MM.1S (cell line): Measurements from ENCODE around the gene HS3ST4.

ENCODE experiments used
- DNase-seq: peaks from one replicate; pipeline ENCODE4 v3.0.0-alpha.2; 2015
- H2AFZ ChIP-seq: fragments of 300-600 bp; sonication (generic); 2 replicates; pipeline ENCODE4 v1.6.0; 2016; ENCODE audit warnings: antibody characterized with exemption, low read length
- H3F3A ChIP-seq: fragments of 300-600 bp; sonication (generic); 2 replicates; pipeline ENCODE4 v1.6.1; 2016; ENCODE audit warnings: mild to moderate bottlenecking, antibody characterized with exemption, low read length, moderate library complexity, mixed read lengths; ENCODE audit not compliant: insufficient read depth
- H3K27ac ChIP-seq: fragments of 300-600 bp; sonication (generic); 2 replicates; pipeline ENCODE4 v1.5.1; 2016; ENCODE audit warnings: mild to moderate bottlenecking, low read length
- H3K27me3 ChIP-seq: fragments of 300-600 bp; sonication (generic); replicated peaks from 2 replicates; pipeline ENCODE4 v1.6.0; 2016; ENCODE audit warnings: low read length; ENCODE audit not compliant: insufficient read depth
- H3K36me3 ChIP-seq: fragments of 300-600 bp; sonication (generic); replicated peaks from 2 replicates; pipeline ENCODE4 v1.6.1; 2016; ENCODE audit warnings: mild to moderate bottlenecking, low read length, mixed read lengths; ENCODE audit not compliant: insufficient read depth
- H3K4me1 ChIP-seq: fragments of 300-600 bp; sonication (generic); 2 replicates; pipeline ENCODE4 v1.6.1; 2016; ENCODE audit warnings: low read length, mixed read lengths
- H3K4me2 ChIP-seq: fragments of 300-600 bp; sonication (generic); 2 replicates; pipeline ENCODE4 v1.6.0; 2016; ENCODE audit warnings: low read depth, low read length
- H3K4me3 ChIP-seq: fragments of 300-600 bp; sonication (generic); 2 replicates; pipeline ENCODE4 v1.5.1; 2016; ENCODE audit warnings: low read length, mixed read lengths
- H3K79me2 ChIP-seq: fragments of 300-600 bp; sonication (generic); 2 replicates; pipeline ENCODE4 v1.6.1; 2016; ENCODE audit warnings: mixed run types, low read length, mixed read lengths
- H3K9ac ChIP-seq: fragments of 300-600 bp; sonication (generic); 2 replicates; pipeline ENCODE4 v1.6.1; 2016; ENCODE audit warnings: low read length, mixed read lengths
- H3K9me2 ChIP-seq: fragments of 300-600 bp; sonication (generic); replicated peaks from 2 replicates; pipeline ENCODE4 v1.6.1; 2016; ENCODE audit warnings: mild to moderate bottlenecking, low read length, mixed read lengths; ENCODE audit not compliant: insufficient read depth
- H3K9me3 ChIP-seq: fragments of 300-600 bp; sonication (generic); replicated peaks from 2 replicates; pipeline ENCODE4 v1.6.1; 2016; ENCODE audit warnings: mild to moderate bottlenecking, low read length, mixed read lengths; ENCODE audit not compliant: insufficient read depth
- H4K20me1 ChIP-seq: fragments of 300-600 bp; sonication (generic); 2 replicates; pipeline ENCODE4 v1.6.1; 2016; ENCODE audit warnings: mild to moderate bottlenecking, low read length, moderate library complexity, mixed read lengths; ENCODE audit not compliant: insufficient read depth
- EZH2 ChIP-seq: fragments of 300-600 bp; sonication (generic); optimal IDR thresholded peaks from 2 replicates; pipeline ENCODE3; 2017; ENCODE audit warnings: low read depth, mild to moderate bottlenecking, antibody characterized with exemption, low read length, mixed read lengths
- EZH2phosphoT487 ChIP-seq: fragments of 300-600 bp; sonication (generic); IDR thresholded peaks from 2 replicates; pipeline ENCODE4 v1.6.1; 2018; ENCODE audit warnings: antibody characterized with exemption, low read length
- TF ChIP-seq, protein P1 (sequence below): fragments of 300-600 bp; sonication (generic); IDR thresholded peaks from 2 replicates; pipeline ENCODE4 v1.5.1; 2016; ENCODE audit warnings: antibody characterized with exemption, low read length, mixed read lengths

HS3ST4 gene

DNA sequence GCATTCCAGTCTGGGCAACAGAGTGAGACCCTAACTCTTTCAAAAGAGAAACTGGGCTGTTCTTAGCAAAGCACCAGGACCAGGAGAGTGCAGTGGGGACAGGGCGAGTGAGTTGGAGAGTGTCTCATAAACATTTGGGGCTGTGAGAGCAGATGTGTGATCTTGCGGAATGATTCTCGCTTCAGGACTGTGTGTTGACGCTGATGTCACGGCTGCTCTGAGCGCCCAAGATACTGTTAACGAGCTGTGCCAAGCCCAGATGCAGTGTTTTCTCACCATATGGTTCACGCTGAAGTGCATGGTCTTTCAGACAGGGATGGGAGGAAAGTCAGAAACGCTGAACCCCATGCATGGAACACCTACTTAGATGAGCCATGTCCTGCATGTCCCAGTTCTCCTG is 438.2 kb downstream of the HS3ST4 start:
- Histone ChIP-seq H2AFZ (no peak overlapping the region), H3K36me3 (no peaks in the 10 kb centered on the region), H3K27me3 (no peaks in the 10 kb centered on the region), H3F3A (no peaks in the 10 kb centered on the region), H3K4me2 (no peak overlapping the region), H3K4me3 (no peak overlapping the region), H3K9me3 (no peaks in the 10 kb centered on the region), H3K4me1 (no peaks in the 10 kb centered on the region), H4K20me1 (no peaks in the 10 kb centered on the region), H3K27ac (no peak overlapping the region), H3K9ac (no peak overlapping the region), H3K9me2 (no peaks in the 10 kb centered on the region), H3K79me2 (no peaks in the 10 kb centered on the region)
- DNase-seq = no peak
- TF ChIP-seq EZH2 = no peak
- no peak for TF ChIP-seq EZH2phosphoT487
- TF ChIP-seq, protein P1, sequence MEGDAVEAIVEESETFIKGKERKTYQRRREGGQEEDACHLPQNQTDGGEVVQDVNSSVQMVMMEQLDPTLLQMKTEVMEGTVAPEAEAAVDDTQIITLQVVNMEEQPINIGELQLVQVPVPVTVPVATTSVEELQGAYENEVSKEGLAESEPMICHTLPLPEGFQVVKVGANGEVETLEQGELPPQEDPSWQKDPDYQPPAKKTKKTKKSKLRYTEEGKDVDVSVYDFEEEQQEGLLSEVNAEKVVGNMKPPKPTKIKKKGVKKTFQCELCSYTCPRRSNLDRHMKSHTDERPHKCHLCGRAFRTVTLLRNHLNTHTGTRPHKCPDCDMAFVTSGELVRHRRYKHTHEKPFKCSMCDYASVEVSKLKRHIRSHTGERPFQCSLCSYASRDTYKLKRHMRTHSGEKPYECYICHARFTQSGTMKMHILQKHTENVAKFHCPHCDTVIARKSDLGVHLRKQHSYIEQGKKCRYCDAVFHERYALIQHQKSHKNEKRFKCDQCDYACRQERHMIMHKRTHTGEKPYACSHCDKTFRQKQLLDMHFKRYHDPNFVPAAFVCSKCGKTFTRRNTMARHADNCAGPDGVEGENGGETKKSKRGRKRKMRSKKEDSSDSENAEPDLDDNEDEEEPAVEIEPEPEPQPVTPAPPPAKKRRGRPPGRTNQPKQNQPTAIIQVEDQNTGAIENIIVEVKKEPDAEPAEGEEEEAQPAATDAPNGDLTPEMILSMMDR = no peak

DNA sequence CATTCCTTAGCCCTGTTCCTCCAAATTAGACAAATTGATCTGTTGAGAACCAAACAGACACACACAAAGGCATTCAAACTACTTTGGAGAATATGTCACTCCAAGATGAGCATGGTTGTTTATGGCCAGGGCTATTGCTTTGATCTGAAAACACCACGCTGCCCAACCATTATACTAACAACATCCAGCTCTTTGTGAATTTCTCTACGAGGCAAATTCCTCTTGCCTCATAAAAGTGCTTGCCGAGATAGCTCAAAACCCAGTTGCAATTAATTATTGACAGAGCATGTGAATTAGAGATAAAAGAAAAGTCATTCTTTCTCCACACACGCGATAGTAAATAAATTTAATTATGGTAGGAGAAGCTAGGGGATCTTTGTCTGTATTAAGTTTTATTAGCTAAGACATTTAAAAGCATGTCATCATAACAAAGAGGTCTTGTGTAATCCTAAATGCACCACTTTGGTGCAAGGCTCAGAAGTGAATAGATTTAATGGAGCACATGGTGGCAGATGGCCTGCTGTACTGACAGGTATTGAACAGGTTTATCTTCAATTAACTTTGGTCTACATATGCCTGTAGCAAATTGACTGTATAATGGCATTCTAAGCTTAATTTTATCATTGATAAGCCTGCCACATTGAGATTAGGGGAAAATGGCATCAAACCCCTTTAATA is 441.8 kb downstream of the HS3ST4 start:
- Histone ChIP-seq H3K79me2 (no peaks in the 10 kb centered on the region), H3K27me3 (no peaks in the 10 kb centered on the region), H2AFZ (no peak overlapping the region), H3K9me3 (no peaks in the 10 kb centered on the region), H3K9me2 (no peaks in the 10 kb centered on the region), H3F3A (no peaks in the 10 kb centered on the region), H3K4me1 (no peaks in the 10 kb centered on the region), H3K36me3 (no peaks in the 10 kb centered on the region), H3K9ac (no peak overlapping the region), H3K27ac (no peak overlapping the region), H3K4me2 (no peak overlapping the region), H3K4me3 (no peak overlapping the region), H4K20me1 (no peaks in the 10 kb centered on the region)
- no peak for TF ChIP-seq EZH2phosphoT487
- TF ChIP-seq, protein P1 = no peak
- no peak for TF ChIP-seq EZH2
- no peak for DNase-seq

GRCh38 chr16:26134588-26134987 is 442.8 kb downstream of the HS3ST4 start:
- H3K79me2 ChIP-seq = no peaks in the 10 kb centered on the region
- H3K36me3 ChIP-seq = no peaks in the 10 kb centered on the region
- no peaks in the 10 kb centered on the region for H3F3A ChIP-seq
- H2AFZ ChIP-seq = no peak overlapping the region
- H4K20me1 ChIP-seq = no peaks in the 10 kb centered on the region
- no peak overlapping the region for H3K9ac ChIP-seq
- no peak for DNase-seq
- TF ChIP-seq, protein P1 = no peak
- TF ChIP-seq EZH2phosphoT487 (no peak), EZH2 (no peak)
- H3K27me3 ChIP-seq = no peaks in the 10 kb centered on the region
- no peaks in the 10 kb centered on the region for H3K4me1 ChIP-seq
- no peak overlapping the region for H3K4me2 ChIP-seq
- no peak overlapping the region for H3K4me3 ChIP-seq
- H3K9me3 ChIP-seq = no peaks in the 10 kb centered on the region
- H3K9me2 ChIP-seq = no peaks in the 10 kb centered on the region
- no peak overlapping the region for H3K27ac ChIP-seq
